Astrocyte (in vitro differentiated cells and primary cell): ENCODE results near the gene KPNA5. TPM values are rescaled to one million over a fixed set of nuclear protein-coding genes. Genes with fewer than 3 reads are reported as not detected.

ENCODE experiments used
- DNase-seq: peaks from one replicate; pipeline ENCODE4 v3.0.0-alpha.2; 2010; ENCODE audit warnings: low read depth
- FAIRE-seq: peaks from 2 replicates; lab custom pipeline; 2011; peaks lifted over from hg19 to GRCh38; lab: Jason Lieb, UNC
- H2AFZ ChIP-seq: 2 replicates; pipeline ENCODE4 v1.6.0; 2012; ENCODE audit warnings: low read depth, low read length, inconsistent platforms
- H3K27ac ChIP-seq: 2 replicates; pipeline ENCODE4 v1.5.1; 2011; ENCODE audit warnings: low read depth, low read length, inconsistent platforms
- H3K27me3 ChIP-seq: 2 replicates; pipeline ENCODE4 v1.6.0; 2011; ENCODE audit warnings: low read length, inconsistent platforms; ENCODE audit not compliant: insufficient read depth
- H3K36me3 ChIP-seq: 2 replicates; pipeline ENCODE4 v1.5.1; 2011; ENCODE audit warnings: low read length, inconsistent platforms; ENCODE audit not compliant: insufficient read depth
- H3K4me1 ChIP-seq: 2 replicates; pipeline ENCODE4 v1.5.1; 2011; ENCODE audit warnings: low read length, inconsistent platforms; ENCODE audit not compliant: insufficient read depth
- H3K4me2 ChIP-seq: 2 replicates; pipeline ENCODE4 v1.6.0; 2012; ENCODE audit warnings: low read length, inconsistent platforms
- H3K4me3 ChIP-seq: 2 replicates; pipeline ENCODE4 v1.5.1; 2011; ENCODE audit warnings: low read depth, mild to moderate bottlenecking, low read length, inconsistent platforms; ENCODE audit not compliant: insufficient read depth
- H3K79me2 ChIP-seq: 2 replicates; pipeline ENCODE4 v1.6.0; 2012; ENCODE audit warnings: mild to moderate bottlenecking, low read length, inconsistent platforms; ENCODE audit not compliant: insufficient read depth
- H3K9ac ChIP-seq: 2 replicates; pipeline ENCODE4 v1.6.0; 2012; ENCODE audit warnings: mild to moderate bottlenecking, low read length, inconsistent platforms
- H3K9me3 ChIP-seq: 2 replicates; pipeline ENCODE4 v1.5.1; 2012; ENCODE audit warnings: low read depth, mild to moderate bottlenecking, low read length, inconsistent platforms; ENCODE audit not compliant: insufficient read depth
- H4K20me1 ChIP-seq: 2 replicates; pipeline ENCODE4 v1.6.0; 2012; ENCODE audit warnings: low read length, inconsistent platforms; ENCODE audit not compliant: insufficient read depth
- H3K27ac Mint-ChIP-seq: one replicate; pipeline ENCODE4 v1.8.0; 2021; ENCODE audit warnings: mild to moderate bottlenecking, mixed read lengths; ENCODE audit not compliant: unreplicated experiment
- H3K27me3 Mint-ChIP-seq: one replicate; pipeline ENCODE4 v1.8.0; 2021; ENCODE audit warnings: low read depth, mixed read lengths; ENCODE audit not compliant: unreplicated experiment
- H3K36me3 Mint-ChIP-seq: one replicate; pipeline ENCODE4 v1.8.0; 2021; ENCODE audit warnings: low read depth, mixed read lengths; ENCODE audit not compliant: unreplicated experiment
- H3K4me1 Mint-ChIP-seq: one replicate; pipeline ENCODE4 v1.8.0; 2021; ENCODE audit warnings: low read depth, mixed read lengths; ENCODE audit not compliant: unreplicated experiment
- H3K4me3 Mint-ChIP-seq: one replicate; pipeline ENCODE4 v1.8.0; 2021; ENCODE audit warnings: mild to moderate bottlenecking, moderate library complexity, mixed read lengths; ENCODE audit not compliant: unreplicated experiment
- H3K9me3 Mint-ChIP-seq: one replicate; pipeline ENCODE4 v1.8.0; 2021; ENCODE audit warnings: mild to moderate bottlenecking, mixed read lengths; ENCODE audit not compliant: unreplicated experiment
- CTCF ChIP-seq: IDR thresholded peaks from 2 replicates; pipeline ENCODE4 v1.5.1; 2011; ENCODE audit warnings: low read depth, mild to moderate bottlenecking, inconsistent platforms, low read length, moderate library complexity; ENCODE audit not compliant: insufficient read depth
- EZH2 ChIP-seq: IDR thresholded peaks from 2 replicates; pipeline ENCODE4 v1.6.1; 2012; ENCODE audit warnings: mild to moderate bottlenecking, low read length, inconsistent platforms; ENCODE audit not compliant: insufficient read depth
- total RNA-seq: library from RNA; stranded (reverse); gene quantifications from 2 replicates; pipeline ENCODE4 v1.2.1, GENCODE V29; 2021

The KPNA5 gene
- total RNA-seq, 1 donor from 2014 or later = 14.3 TPM

GRCh38 chr6:116762235-116762634 is 81.2 kb downstream of the KPNA5 start:
- Histone ChIP-seq H3K27me3 (peaks cover 7% of the 10 kb centered on the region), H3K4me3 (no peak overlapping the region), H3K4me1 (peaks cover 7% of the 10 kb centered on the region), H3K9me3 (no peaks in the 10 kb centered on the region), H3K27ac (no peak overlapping the region), H3K9ac (no peak overlapping the region), H3K4me2 (no peak overlapping the region), H2AFZ (no peak overlapping the region), H4K20me1 (no peaks in the 10 kb centered on the region), H3K36me3 (no peaks in the 10 kb centered on the region), H3K79me2 (no peaks in the 10 kb centered on the region)
- Mint-ChIP-seq H3K4me1 (no peaks in the 10 kb centered on the region), H3K4me3 (no peak overlapping the region), H3K9me3 (no peaks in the 10 kb centered on the region), H3K27ac (no peak overlapping the region), H3K36me3 (no peaks in the 10 kb centered on the region), H3K27me3 (peaks cover 25% of the 10 kb centered on the region)
- no peak for DNase-seq
- TF ChIP-seq CTCF = no peak
- no peak for TF ChIP-seq EZH2
- peak; percentile 49 for FAIRE-seq

GRCh38 chr6:116763048-116763447 is 82.0 kb downstream of the KPNA5 start:
- Histone ChIP-seq H2AFZ (no peak overlapping the region), H3K9me3 (no peaks in the 10 kb centered on the region), H3K36me3 (no peaks in the 10 kb centered on the region), H3K4me3 (no peak overlapping the region), H3K27ac (no peak overlapping the region), H4K20me1 (no peaks in the 10 kb centered on the region), H3K4me2 (no peak overlapping the region), H3K79me2 (no peaks in the 10 kb centered on the region), H3K4me1 (peaks cover 7% of the 10 kb centered on the region), H3K27me3 (peaks cover 7% of the 10 kb centered on the region), H3K9ac (no peak overlapping the region)
- Mint-ChIP-seq H3K27me3 (peaks cover 25% of the 10 kb centered on the region), H3K4me3 (no peak overlapping the region), H3K9me3 (no peaks in the 10 kb centered on the region), H3K27ac (no peak overlapping the region), H3K4me1 (no peaks in the 10 kb centered on the region), H3K36me3 (no peaks in the 10 kb centered on the region)
- DNase-seq = no peak
- no peak for TF ChIP-seq EZH2
- no peak for TF ChIP-seq CTCF
- no peak for FAIRE-seq

GRCh38 chr6:116763906-116764628 is 83.1 kb downstream of the KPNA5 start:
- Histone ChIP-seq H3K4me2 (peak overlapping the region; percentile 91), H4K20me1 (no peaks in the 10 kb centered on the region), H3K27ac (no peak overlapping the region), H3K4me3 (peak overlapping the region; percentile 63), H2AFZ (peak overlapping the region; percentile 97), H3K9me3 (no peaks in the 10 kb centered on the region), H3K9ac (no peak overlapping the region), H3K27me3 (peaks cover 7% of the 10 kb centered on the region), H3K4me1 (peaks cover 7% of the 10 kb centered on the region), H3K36me3 (no peaks in the 10 kb centered on the region), H3K79me2 (no peaks in the 10 kb centered on the region)
- Mint-ChIP-seq H3K4me3 (peak overlapping the region; percentile 43), H3K4me1 (peaks cover 2% of the 10 kb centered on the region), H3K9me3 (no peaks in the 10 kb centered on the region), H3K27me3 (peaks cover 25% of the 10 kb centered on the region), H3K36me3 (no peaks in the 10 kb centered on the region), H3K27ac (no peak overlapping the region)
- FAIRE-seq = no peak
- no peak for TF ChIP-seq EZH2
- no peak for TF ChIP-seq CTCF
- DNase-seq = no peak
